KMS-11 (cell line): ENCODE measurements around the gene EID2B.

Experiments
- H2AFZ ChIP-seq: fragments of 200-600 bp; sonication (generic); 2 replicates; pipeline ENCODE4 v1.6.1; 2016; ENCODE audit warnings: antibody characterized with exemption, mixed run types, low read depth
- H3K27ac ChIP-seq: fragments of 200-600 bp; sonication (generic); 2 replicates; pipeline ENCODE4 v1.6.1; 2016; ENCODE audit warnings: mild to moderate bottlenecking, mixed run types
- H3K27me3 ChIP-seq: fragments of 200-600 bp; sonication (generic); 2 replicates; pipeline ENCODE4 v1.6.1; 2017; ENCODE audit warnings: mild to moderate bottlenecking, low read depth, mixed run types, moderate library complexity; ENCODE audit not compliant: insufficient read depth
- H3K36me3 ChIP-seq: fragments of 200-600 bp; sonication (generic); 2 replicates; pipeline ENCODE4 v1.6.1; 2017; ENCODE audit warnings: mild to moderate bottlenecking, mixed run types; ENCODE audit not compliant: insufficient read depth
- H3K4me1 ChIP-seq: fragments of 200-600 bp; sonication (generic); 2 replicates; pipeline ENCODE4 v1.6.1; 2016; ENCODE audit warnings: mild to moderate bottlenecking, low read depth, mixed run types; ENCODE audit not compliant: poor library complexity, severe bottlenecking
- H3K4me2 ChIP-seq: fragments of 200-600 bp; sonication (generic); 2 replicates; pipeline ENCODE4 v1.7.0; 2016; ENCODE audit warnings: mild to moderate bottlenecking, mixed run types
- H3K4me3 ChIP-seq: fragments of 200-600 bp; sonication (generic); IDR thresholded peaks from 2 replicates; pipeline ENCODE4 v1.6.1; 2017; ENCODE audit warnings: low read depth, low read length, mixed read lengths; ENCODE audit not compliant: insufficient read depth
- H3K79me2 ChIP-seq: fragments of 200-600 bp; sonication (generic); 2 replicates; pipeline ENCODE4 v1.6.1; 2016; ENCODE audit warnings: low read depth, mixed run types; ENCODE audit not compliant: insufficient read depth
- H3K9ac ChIP-seq: fragments of 200-600 bp; sonication (generic); 2 replicates; pipeline ENCODE4 v1.6.1; 2016; ENCODE audit warnings: mild to moderate bottlenecking, mixed run types
- H4K20me1 ChIP-seq: fragments of 200-600 bp; sonication (generic); 2 replicates; pipeline ENCODE4 v1.6.1; 2016; ENCODE audit warnings: mild to moderate bottlenecking, mixed run types; ENCODE audit not compliant: insufficient read depth
- CTCF ChIP-seq: fragments of 200-600 bp; sonication (generic); conservative IDR thresholded peaks from 2 replicates; pipeline ENCODE4 v1.6.1; 2017; ENCODE audit warnings: low read depth, mild to moderate bottlenecking, antibody characterized with exemption, low read length, moderate library complexity, mixed read lengths

Gene EID2B

GRCh38 chr19:39532233-39533002, at the start of gene EID2B:
TSS of gene EID2B (minus strand) at chr19:39532852. CDS start at chr19:39532802, 50 bp downstream.
- TF ChIP-seq CTCF: peak; percentile 93
- H3K36me3 ChIP-seq: no peaks in the 10 kb centered on the region

GRCh38 chr19:39582442-39582841, 49.8 kb upstream of the EID2B start:
- no peak for TF ChIP-seq CTCF
- Histone ChIP-seq H3K4me1 (no peaks in the 10 kb centered on the region), H3K4me3 (no peak overlapping the region), H3K36me3 (no peaks in the 10 kb centered on the region), H3K4me2 (no peak overlapping the region), H3K27me3 (no peaks in the 10 kb centered on the region), H3K79me2 (no peaks in the 10 kb centered on the region), H3K9ac (no peak overlapping the region), H2AFZ (no peak overlapping the region), H4K20me1 (no peaks in the 10 kb centered on the region), H3K27ac (no peak overlapping the region)

More at GRCh38 chr19:39532233-39533002, at the start of gene EID2B:
- Histone ChIP-seq H2AFZ (peak within 1 kb of the TSS; percentile 96), H3K79me2 (peaks cover 17% of the 10 kb centered on the region; the same call in 1 of the 2 replicates), H3K27ac (peak within 1 kb of the TSS; percentile 39), H3K4me1 (peaks cover 16% of the 10 kb centered on the region), H3K9ac (peak within 1 kb of the TSS; percentile 62; the same call in 1 of the 2 replicates), H4K20me1 (no peaks in the 10 kb centered on the region), H3K4me2 (peak within 1 kb of the TSS; percentile 77), H3K27me3 (no peaks in the 10 kb centered on the region), H3K4me3 (peak within 1 kb of the TSS; percentile 19)

GRCh38 chr19:39568604-39569003, 36.0 kb upstream of the EID2B start:
- Histone ChIP-seq H3K4me1 (no peaks in the 10 kb centered on the region), H3K27me3 (no peaks in the 10 kb centered on the region), H3K79me2 (no peaks in the 10 kb centered on the region), H3K36me3 (no peaks in the 10 kb centered on the region), H2AFZ (no peak overlapping the region), H3K4me2 (no peak overlapping the region), H4K20me1 (no peaks in the 10 kb centered on the region), H3K27ac (no peak overlapping the region), H3K9ac (no peak overlapping the region), H3K4me3 (no peak overlapping the region)
- no peak for TF ChIP-seq CTCF

GRCh38 chr19:39566064-39566463, 33.4 kb upstream of the EID2B start:
- Histone ChIP-seq H3K4me1 (no peaks in the 10 kb centered on the region), H4K20me1 (no peaks in the 10 kb centered on the region), H3K27ac (no peak overlapping the region), H3K4me3 (no peak overlapping the region), H3K4me2 (no peak overlapping the region), H3K36me3 (no peaks in the 10 kb centered on the region), H3K9ac (no peak overlapping the region), H3K79me2 (no peaks in the 10 kb centered on the region), H3K27me3 (no peaks in the 10 kb centered on the region), H2AFZ (no peak overlapping the region)
- TF ChIP-seq CTCF: no peak
